ENCODE data around the gene MAS1L. TPM values are rescaled to one million over a fixed set of nuclear protein-coding genes. Genes with fewer than 3 reads are reported as not detected.

Gene MAS1L
- total and polyA plus RNA-seq, 4 donors, result not detected

GRCh38 chr6:29528988-29529560, 41.3 kb upstream of the MAS1L start:
- 90% methylated on average over 2 of the region's 2 CpGs for WGBS

More at GRCh38 chr6:29528988-29529560, 41.3 kb upstream of the MAS1L start:
- peaks cover 0 to 15% (median 4%) of the 10 kb centered on the region in 4 donors for H3K4me1 ChIP-seq (ENCODE audit: control insufficient read depth in 4 of 4, insufficient read depth in 4 of 4, low read length in 3 of 4)
- H3K27ac ChIP-seq (ENCODE audit: low read depth in 1 of 2, low read length in 2 of 2), result no peak overlapping the region
- no peaks in the 10 kb centered on the region for H3K36me3 ChIP-seq (ENCODE audit: control insufficient read depth in 4 of 4, insufficient read depth in 3 of 4, low read depth in 1 of 4, low read length in 3 of 4)
- no peak overlapping the region for H3K9ac ChIP-seq (ENCODE audit: low read depth in 1 of 2, low read length in 2 of 2)
- no peaks in the 10 kb centered on the region for H3K27me3 ChIP-seq (ENCODE audit: control insufficient read depth in 4 of 4, insufficient read depth in 4 of 4, low read length in 3 of 4)
- H3K9me3 ChIP-seq (ENCODE audit: control insufficient read depth in 4 of 4, low read length in 3 of 4), result no peaks in the 10 kb centered on the region
- no peak overlapping the region for H3K4me3 ChIP-seq (ENCODE audit: low read depth in 1 of 3, low read length in 3 of 3)
- no peak for TF ChIP-seq YY1 (IDR thresholded peaks at IDR 0.05)
- TF ChIP-seq REST (IDR thresholded peaks at IDR 0.05), result no peak
- no peak for TF ChIP-seq RXRA (IDR thresholded peaks at IDR 0.05)
- TF ChIP-seq SP1 (IDR thresholded peaks at IDR 0.05), result no peak
- TF ChIP-seq MAX (IDR thresholded peaks at IDR 0.05), result no peak
- no peak for TF ChIP-seq FOXA1 (IDR thresholded peaks at IDR 0.05)
- TF ChIP-seq GABPA (IDR thresholded peaks at IDR 0.05 in 1 of 2, conservative IDR thresholded peaks at IDR 0.05 in 1 of 2), result no peak
- no peak for TF ChIP-seq RAD21 (IDR thresholded peaks at IDR 0.05)
- TF ChIP-seq HNF4G (IDR thresholded peaks at IDR 0.05), result no peak
- no peak for TF ChIP-seq ATF3 (IDR thresholded peaks at IDR 0.05)
- TF ChIP-seq CTCF (IDR thresholded peaks at IDR 0.05; ENCODE audit: low read depth, low read length, missing input control), result no peak
- no peak for TF ChIP-seq JUND (IDR thresholded peaks at IDR 0.05)
- TF ChIP-seq ZBTB33 (IDR thresholded peaks at IDR 0.05), result no peak
- no peak for TF ChIP-seq HNF4A (conservative IDR thresholded peaks at IDR 0.05)
- TF ChIP-seq NR2F2 (IDR thresholded peaks at IDR 0.05), result no peak
- no peak for TF ChIP-seq TAF1 (conservative IDR thresholded peaks at IDR 0.05)
- TF ChIP-seq EGR1 (IDR thresholded peaks at IDR 0.05; ENCODE audit: low read depth in 2 of 2), result no peak
- TF ChIP-seq FOXA2 (IDR thresholded peaks at IDR 0.05), result no peak
- no peak for DNase-seq (ENCODE audit: low spot score)

Data from liver (tissue), 9 donors.